ENCODE results near the gene CTLA4. TPM values are rescaled to one million over a fixed set of nuclear protein-coding genes. Genes with fewer than 3 reads are reported as not detected.
A peak's percentile ranks its signal among the peaks of the same experiment; 100 is the strongest.

CTLA4 gene
- total and polyA plus RNA-seq, 8 donors = 1.1 to 2.0 TPM; not detected in 6

- peaks cover 0 to 8% (median 2%) of the 10 kb centered on the region in 4 donors for H3K9me3 ChIP-seq
Measured at GRCh38 chr2:203861607-203862006, 6.0 kb upstream of the CTLA4 start.

GRCh38 chr2:203869223-203870042, 1.9 kb downstream of the CTLA4 start:
- WGBS, 5 donors = 70 to 80% (median 74%) methylated on average over 6 of the region's 6 CpGs

More at GRCh38 chr2:203861607-203862006, 6.0 kb upstream of the CTLA4 start:
- no peak for TF ChIP-seq POLR2A (IDR thresholded peaks at IDR 0.05)
- TF ChIP-seq CTCF (IDR thresholded peaks at IDR 0.05) = no peak
- TF ChIP-seq EP300 (IDR thresholded peaks at IDR 0.05) = no peak
- no peak for TF ChIP-seq POLR2AphosphoS5 (IDR thresholded peaks at IDR 0.05)
- Histone ChIP-seq H3K36me3 (no peaks in the 10 kb centered on the region), H3K4me1 (peaks cover 0 to 3% (median 0%) of the 10 kb centered on the region in 4 donors), H3K4me3 (no peak overlapping the region), H3K27me3 (no peaks in the 10 kb centered on the region), H3K27ac (no peak overlapping the region)
- 52 to 95% (median 83%) methylated on average over 1 of the region's 1 CpG for WGBS, 5 donors
- intact Hi-C loops (cut with DNase I; ENCODE audit: low total_unique reads) = no loop called here
- no peak for DNase-seq

GRCh38 chr2:203870481-203870880, 2.9 kb downstream of the CTLA4 start:
- H3K4me1 ChIP-seq = no peaks in the 10 kb centered on the region
- DNase-seq = no peak
- no peaks in the 10 kb centered on the region for H3K27me3 ChIP-seq
- H3K9me3 ChIP-seq = no peaks in the 10 kb centered on the region
- intact Hi-C loops (cut with DNase I; ENCODE audit: low total_unique reads) = no loop called here
- TF ChIP-seq POLR2AphosphoS5 (IDR thresholded peaks at IDR 0.05) = no peak
- no peak for TF ChIP-seq EP300 (IDR thresholded peaks at IDR 0.05)
- no peak for TF ChIP-seq POLR2A (IDR thresholded peaks at IDR 0.05)
- TF ChIP-seq CTCF (IDR thresholded peaks at IDR 0.05) = no peak
- H3K4me3 ChIP-seq = no peak overlapping the region
- H3K27ac ChIP-seq = no peak overlapping the region
- no peaks in the 10 kb centered on the region for H3K36me3 ChIP-seq
- 85 to 93% (median 87%) methylated on average over 9 of the region's 9 CpGs for WGBS, 5 donors

More at GRCh38 chr2:203869223-203870042, 1.9 kb downstream of the CTLA4 start:
- H3K4me3 ChIP-seq = no peak overlapping the region
- intact Hi-C loops (cut with DNase I; ENCODE audit: low total_unique reads) = no loop called here
- H3K27ac ChIP-seq = no peak overlapping the region
- H3K27me3 ChIP-seq = no peaks in the 10 kb centered on the region
- H3K9me3 ChIP-seq = peaks cover 0 to 3% (median 0%) of the 10 kb centered on the region in 4 donors
- H3K4me1 ChIP-seq = no peaks in the 10 kb centered on the region
- H3K36me3 ChIP-seq = no peaks in the 10 kb centered on the region
- no peak for TF ChIP-seq POLR2AphosphoS5 (IDR thresholded peaks at IDR 0.05)
- TF ChIP-seq POLR2A (IDR thresholded peaks at IDR 0.05) = no peak
- TF ChIP-seq EP300 (IDR thresholded peaks at IDR 0.05) = no peak
- no peak for TF ChIP-seq CTCF (IDR thresholded peaks at IDR 0.05)
- peak in 1 of 2 donors; percentile 30 for DNase-seq

GRCh38 chr2:203870941-203871340, 3.4 kb downstream of the CTLA4 start:
- H3K4me1 ChIP-seq = no peaks in the 10 kb centered on the region
- H3K27ac ChIP-seq = peak overlapping the region in 1 of 5 donors; percentile 38
- H3K9me3 ChIP-seq = no peaks in the 10 kb centered on the region
- TF ChIP-seq EP300 (IDR thresholded peaks at IDR 0.05) = no peak
- TF ChIP-seq POLR2A (IDR thresholded peaks at IDR 0.05) = no peak
- no peak for TF ChIP-seq POLR2AphosphoS5 (IDR thresholded peaks at IDR 0.05)
- no peak for TF ChIP-seq CTCF (IDR thresholded peaks at IDR 0.05)
- no peaks in the 10 kb centered on the region for H3K36me3 ChIP-seq
- DNase-seq = no peak
- intact Hi-C loops (cut with DNase I; ENCODE audit: low total_unique reads) = no loop called here
- H3K4me3 ChIP-seq = no peak overlapping the region
- 72 to 87% (median 78%) methylated on average over 2 of the region's 2 CpGs for WGBS, 5 donors
- H3K27me3 ChIP-seq = no peaks in the 10 kb centered on the region
